CD4-positive, CD25-positive, alpha-beta regulatory T cell (primary cell): Measurements from ENCODE around the gene MORN1. TPM values are rescaled to one million over a fixed set of nuclear protein-coding genes. Genes with fewer than 3 reads are reported as not detected.
"Not testable (repeated sequence)": the region's sequence is repeated elsewhere in the genome, so short reads cannot be mapped to it uniquely, and the experiment has no call there.

Experiments
- ATAC-seq, 2 donors: fragments of 150-1000 bp; cut with Tn5 transposase; one replicate each; pipeline ENCODE4 v1.10.0; 2021; ENCODE audit warnings: low read depth in 2 of 2, moderate number of reproducible peaks in 2 of 2, moderate library complexity in 1 of 2
- DNase-seq, 3 donors: peaks; one replicate each; pipeline versions ENCODE4 v3.0.0 to v3.0.0-alpha.2; 2012 to 2022; ENCODE audit warnings: mixed read lengths in 1 of 3
- H3K27ac ChIP-seq: one replicate; pipeline ENCODE4 v1.7.0; 2013; ENCODE audit warnings: mild to moderate bottlenecking, low read length; ENCODE audit not compliant: insufficient read depth, poor library complexity, severe bottlenecking
- H3K27me3 ChIP-seq: one replicate; pipeline ENCODE4 v1.7.0; 2013; ENCODE audit warnings: low read length; ENCODE audit not compliant: control insufficient read depth, insufficient read depth
- H3K36me3 ChIP-seq: one replicate; pipeline ENCODE4 v1.7.0; 2013; ENCODE audit warnings: mild to moderate bottlenecking, low read length, moderate library complexity; ENCODE audit not compliant: control insufficient read depth, insufficient read depth
- H3K4me1 ChIP-seq: 2 replicates; pipeline ENCODE4 v1.7.0; 2013; ENCODE audit warnings: mild to moderate bottlenecking, low read length; ENCODE audit not compliant: insufficient read depth, control insufficient read depth, poor library complexity, severe bottlenecking
- H3K4me3 ChIP-seq: one replicate; pipeline ENCODE4 v1.7.0; 2013; ENCODE audit warnings: low read depth, mild to moderate bottlenecking, low read length, moderate library complexity
- H3K9me3 ChIP-seq, 2 experiments: 1 replicate in 1 of 2; 2 replicates in 1 of 2; pipeline ENCODE4 v1.7.0; 2013; ENCODE audit warnings: low read length in 2 of 2, mild to moderate bottlenecking in 1 of 2, moderate library complexity in 1 of 2; ENCODE audit not compliant: control insufficient read depth in 2 of 2
- H3K27ac Mint-ChIP-seq, 3 donors: one replicate each; pipeline ENCODE4 v1.8.0; 2020 to 2022; ENCODE audit warnings: mild to moderate bottlenecking in 3 of 3, mixed read lengths in 3 of 3, moderate library complexity in 2 of 3
- H3K27me3 Mint-ChIP-seq: one replicate; pipeline ENCODE4 v1.8.0; 2022; ENCODE audit warnings: mild to moderate bottlenecking, mixed read lengths
- H3K36me3 Mint-ChIP-seq: one replicate; pipeline ENCODE4 v1.8.0; 2020; ENCODE audit warnings: mixed read lengths
- H3K4me1 Mint-ChIP-seq, 4 donors: one replicate each; pipeline ENCODE4 v1.8.0; 2020 to 2022; ENCODE audit warnings: mixed read lengths in 4 of 4, mild to moderate bottlenecking in 1 of 4
- H3K4me3 Mint-ChIP-seq, 4 donors: one replicate each; pipeline ENCODE4 v1.8.0; 2020 to 2022; ENCODE audit warnings: mild to moderate bottlenecking in 4 of 4, mixed read lengths in 4 of 4, moderate library complexity in 3 of 4
- H3K9me3 Mint-ChIP-seq, 7 donors: one replicate each; pipeline ENCODE4 v1.8.0; 2020 to 2022; ENCODE audit warnings: mixed read lengths in 7 of 7, mild to moderate bottlenecking in 3 of 7, moderate library complexity in 2 of 7
- polyA plus RNA-seq, 4 donors: library from polyadenylated mRNA; unstranded; fragments of 300-500 nt; fragmentation: Illumina TruSeq; gene quantifications; one replicate each; pipeline ENCODE4 v1.2.3, GENCODE V29; 2021
- total RNA-seq: library from RNA; stranded (reverse); gene quantifications from one replicate; pipeline ENCODE4 v1.2.3, GENCODE V29; 2022

The MORN1 gene
- total and polyA plus RNA-seq, 5 donors from 2014 or later = 1.3 to 7.3 (median 2.4) TPM

DNA sequence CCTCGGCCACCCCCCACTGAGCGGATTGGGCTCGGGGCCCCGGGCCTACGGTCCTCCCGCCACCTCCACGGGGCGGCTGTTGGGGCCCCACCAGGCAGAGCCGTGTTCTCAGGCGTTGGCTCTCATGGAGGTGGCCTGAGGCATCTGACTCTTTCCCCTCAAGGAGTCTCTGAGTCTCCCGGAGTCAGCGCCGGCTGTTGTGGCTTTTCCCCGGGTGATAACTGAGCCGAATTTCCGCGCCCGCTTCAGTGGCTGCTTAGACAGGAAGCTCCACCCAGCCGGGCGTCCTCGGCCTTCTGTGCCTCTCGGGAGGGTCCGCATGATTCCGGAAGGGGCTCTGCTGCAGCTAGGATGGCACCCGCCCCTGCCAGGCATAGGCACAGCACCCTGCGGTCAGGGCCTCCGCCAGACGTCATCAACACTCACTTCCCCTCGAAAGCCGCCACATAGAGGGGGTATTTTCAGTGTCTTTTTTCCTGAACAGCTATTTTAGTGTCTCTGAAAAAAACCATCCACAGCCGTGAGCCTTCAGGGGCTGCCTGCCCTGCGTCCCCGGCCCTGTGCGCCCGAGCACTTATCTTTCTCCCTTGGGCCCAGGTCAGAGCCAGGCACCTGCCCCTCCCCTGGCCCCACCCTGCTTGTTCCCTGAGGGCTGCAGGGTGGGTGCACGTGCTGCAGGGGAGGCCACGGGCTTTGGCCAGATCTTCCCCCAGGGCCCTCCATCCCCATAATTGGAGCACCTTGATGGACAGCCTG lies 90.3 kb downstream of the MORN1 start:
- peaks cover 0 to 63% (median 30%) of the 10 kb centered on the region in 4 donors for H3K4me1 Mint-ChIP-seq
- H3K27me3 Mint-ChIP-seq = no peaks in the 10 kb centered on the region

DNA sequence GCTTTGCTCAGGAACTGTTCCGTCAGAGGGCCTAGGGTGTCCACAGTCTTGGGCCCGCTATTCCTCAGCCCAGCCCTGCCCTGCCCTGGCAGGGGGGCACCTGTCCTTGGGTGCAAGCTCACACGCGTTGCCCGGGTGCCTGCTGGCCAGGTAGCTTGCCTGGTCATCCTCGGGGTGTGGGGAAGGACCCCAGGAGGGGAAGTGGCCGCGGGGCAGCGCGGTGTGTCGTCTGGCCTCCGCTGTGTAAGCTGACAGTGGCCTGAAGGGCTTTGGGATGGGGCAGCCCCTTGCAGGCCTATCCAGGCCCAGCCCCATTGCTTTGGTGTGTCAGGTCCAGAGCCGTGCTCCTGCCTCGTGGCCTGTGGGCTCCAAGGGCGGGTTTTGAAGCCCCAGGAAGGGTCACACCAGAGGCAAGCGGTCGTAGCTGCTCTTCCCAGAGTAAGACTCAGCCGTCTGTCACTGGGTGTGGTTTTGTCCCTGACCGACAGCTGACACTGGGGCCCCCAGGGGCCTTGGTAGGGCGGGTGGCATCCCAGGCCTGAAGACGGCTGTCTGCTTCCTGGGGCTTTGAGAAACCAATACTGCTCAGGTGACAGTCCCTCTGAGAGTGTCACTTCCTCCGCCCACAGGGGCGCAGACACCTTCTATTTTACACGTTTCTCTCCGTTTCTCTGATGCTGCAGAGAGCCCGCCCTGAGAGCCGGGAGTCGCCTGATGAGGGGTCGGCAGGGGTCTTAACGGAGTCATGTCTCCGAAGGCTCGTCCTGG lies 91.2 kb downstream of the MORN1 start:
- H3K36me3 Mint-ChIP-seq = peaks cover 7% of the 10 kb centered on the region
- H3K4me3 Mint-ChIP-seq = peak overlapping the region; percentile 87 to 92 (median 90)

More for the DNA sequence above, 90.3 kb downstream of the MORN1 start:
- peaks cover 25% of the 10 kb centered on the region for H3K36me3 ChIP-seq
- H3K36me3 Mint-ChIP-seq = peaks cover 8% of the 10 kb centered on the region
- DNase-seq (peak; percentile 91 to 98 (median 94)), ATAC-seq (peak; percentile 88 to 89)
- H3K27ac ChIP-seq = peak overlapping the region; percentile 99
- peak overlapping the region; percentile 94 to 99 (median 98) for H3K27ac Mint-ChIP-seq
- H3K4me3 Mint-ChIP-seq = peak overlapping the region; percentile 87 to 92 (median 90)
- peak overlapping the region; percentile 61 for H3K4me3 ChIP-seq
- H3K9me3 ChIP-seq = no peaks in the 10 kb centered on the region
- H3K9me3 Mint-ChIP-seq = peaks cover 0 to 2% (median 0%) of the 10 kb centered on the region in 7 donors
- H3K27me3 ChIP-seq = no peaks in the 10 kb centered on the region
- H3K4me1 ChIP-seq = peaks cover 56% of the 10 kb centered on the region

DNA sequence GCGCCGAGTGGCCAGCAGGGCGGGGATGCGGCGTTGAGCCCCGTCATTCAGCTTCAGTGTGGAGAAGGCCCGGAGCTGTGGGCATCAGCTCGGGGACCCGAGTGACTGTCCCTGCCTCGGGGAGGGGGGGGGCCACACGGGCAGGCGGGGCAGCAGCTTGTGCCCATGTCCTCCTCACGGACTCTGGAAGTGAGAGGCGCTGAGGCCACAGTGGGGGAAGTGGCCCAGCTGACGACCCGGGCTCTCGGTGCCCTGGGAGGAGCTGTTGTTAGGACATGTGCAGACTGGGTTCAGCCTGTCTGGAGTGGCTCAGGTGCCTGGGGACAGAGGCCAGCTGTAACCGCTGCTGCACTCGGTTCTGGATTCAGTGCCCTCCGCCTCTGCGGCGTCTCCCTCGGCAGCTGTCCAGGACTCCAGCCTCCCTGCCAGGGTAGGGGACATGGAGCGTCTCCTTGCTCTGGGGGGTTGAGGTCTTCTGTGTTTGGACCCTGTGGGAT lies 92.2 kb downstream of the MORN1 start:
- H3K27me3 ChIP-seq = no peaks in the 10 kb centered on the region
- H3K4me1 ChIP-seq = peaks cover 67% of the 10 kb centered on the region
- no peaks in the 10 kb centered on the region for H3K9me3 ChIP-seq
- peaks cover 0 to 2% (median 0%) of the 10 kb centered on the region in 7 donors for H3K9me3 Mint-ChIP-seq
- H3K27me3 Mint-ChIP-seq = no peaks in the 10 kb centered on the region
- H3K36me3 Mint-ChIP-seq = peaks cover 6% of the 10 kb centered on the region
- H3K36me3 ChIP-seq = peaks cover 10% of the 10 kb centered on the region
- H3K27ac ChIP-seq = peak overlapping the region; percentile 99
- peak overlapping the region in 3 of 4 donors; percentile 33 to 81 (median 69) for H3K4me3 Mint-ChIP-seq
- ATAC-seq = no peak
- H3K27ac Mint-ChIP-seq = peak overlapping the region; percentile 90 to 98 (median 94)
- H3K4me3 ChIP-seq = no peak overlapping the region
- peaks cover 0 to 79% (median 39%) of the 10 kb centered on the region in 4 donors for H3K4me1 Mint-ChIP-seq
- no peak for DNase-seq

More for the DNA sequence above, 91.2 kb downstream of the MORN1 start:
- H3K27me3 ChIP-seq = no peaks in the 10 kb centered on the region
- Mint-ChIP-seq H3K27me3 (no peaks in the 10 kb centered on the region), H3K4me1 (peaks cover 0 to 71% (median 36%) of the 10 kb centered on the region in 4 donors), H3K27ac (peak overlapping the region; percentile 94 to 99 (median 98)), H3K9me3 (peaks cover 0 to 2% (median 0%) of the 10 kb centered on the region in 7 donors)
- peak overlapping the region; percentile 61 for H3K4me3 ChIP-seq
- H3K27ac ChIP-seq = peak overlapping the region; percentile 99
- DNase-seq (peak; percentile 66 to 92 (median 83)), ATAC-seq (peak; percentile 74)
- H3K9me3 ChIP-seq = no peaks in the 10 kb centered on the region
- peaks cover 20% of the 10 kb centered on the region for H3K36me3 ChIP-seq
- H3K4me1 ChIP-seq = peaks cover 57% of the 10 kb centered on the region

DNA sequence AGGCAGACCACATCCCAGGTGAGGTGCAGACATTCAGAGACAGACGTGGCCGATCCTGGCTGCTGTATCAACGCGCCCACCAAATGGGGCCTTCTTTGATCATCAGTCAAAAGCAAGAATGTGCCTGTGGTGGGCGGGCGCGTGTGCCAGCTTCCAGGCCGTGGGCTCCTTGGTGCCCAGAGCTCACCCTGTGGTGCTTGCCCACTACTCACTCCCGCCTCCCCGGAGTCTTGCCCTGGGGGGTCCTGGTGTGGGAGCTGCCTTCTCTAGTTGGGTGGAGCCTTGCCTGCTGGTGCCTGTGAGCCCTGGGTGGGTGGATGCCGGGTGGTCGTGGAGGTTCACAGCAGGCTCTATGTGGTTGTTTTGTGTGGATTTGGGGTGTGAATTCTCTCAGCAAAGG lies 92.7 kb downstream of the MORN1 start:
- Histone ChIP-seq H3K27ac (peak overlapping the region; percentile 99), H3K4me1 (peaks cover 72% of the 10 kb centered on the region), H3K36me3 (peaks cover 6% of the 10 kb centered on the region), H3K27me3 (no peaks in the 10 kb centered on the region), H3K9me3 (no peaks in the 10 kb centered on the region), H3K4me3 (no peak overlapping the region)
- DNase-seq = no peak
- H3K9me3 Mint-ChIP-seq = peaks cover 0 to under 1% (median 0%) of the 10 kb centered on the region in 7 donors
- peaks cover 6% of the 10 kb centered on the region for H3K36me3 Mint-ChIP-seq
- H3K27me3 Mint-ChIP-seq = no peaks in the 10 kb centered on the region
- ATAC-seq = no peak
- peak overlapping the region; percentile 26 to 98 (median 90) for H3K27ac Mint-ChIP-seq
- peaks cover 0 to 84% (median 42%) of the 10 kb centered on the region in 4 donors for H3K4me1 Mint-ChIP-seq
- peak overlapping the region in 2 of 4 donors; percentile 69 to 81 for H3K4me3 Mint-ChIP-seq

DNA sequence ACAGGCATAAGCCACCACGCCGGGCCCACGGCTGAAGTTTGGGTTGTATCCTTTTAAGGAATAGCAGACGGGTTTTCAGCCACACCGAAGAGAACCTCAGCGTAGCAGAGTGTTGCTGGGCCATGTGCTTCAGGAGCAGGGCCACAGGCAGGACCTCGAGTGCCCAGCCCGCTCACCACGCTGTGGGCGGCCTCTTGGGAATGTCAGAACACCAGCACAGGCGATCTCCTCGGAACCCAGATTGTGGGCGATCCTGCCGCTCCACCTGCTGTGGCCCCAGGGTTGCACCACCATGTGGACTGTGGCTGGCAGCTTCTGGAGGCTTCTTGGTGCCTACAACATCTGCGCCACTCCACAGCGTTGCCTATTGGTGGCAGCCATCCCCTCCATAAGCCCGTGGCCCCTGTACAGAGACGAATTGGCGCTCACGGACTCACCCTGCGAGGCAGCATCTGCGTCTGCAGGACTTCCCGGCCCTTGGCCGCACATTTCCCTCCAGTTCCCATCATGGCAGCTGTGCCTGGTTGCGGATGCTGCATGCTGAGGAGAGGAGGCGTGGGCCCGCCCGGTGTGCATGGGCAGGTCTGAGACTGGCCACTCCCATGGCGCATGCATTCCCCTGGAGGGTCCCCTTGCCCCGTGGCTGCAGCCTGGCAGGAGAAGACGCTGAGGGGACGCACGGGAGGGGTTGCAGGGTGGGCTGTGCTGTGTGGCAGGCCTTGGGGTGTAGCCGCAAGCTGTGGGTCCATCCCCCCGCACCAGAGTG lies 93.9 kb downstream of the MORN1 start:
- no peak for ATAC-seq
- no peaks in the 10 kb centered on the region for H3K9me3 ChIP-seq
- DNase-seq = no peak
- H3K4me1 ChIP-seq = peaks cover 84% of the 10 kb centered on the region
- H3K9me3 Mint-ChIP-seq = peaks cover 0 to 2% (median 0%) of the 10 kb centered on the region in 7 donors
- H3K27me3 Mint-ChIP-seq = no peaks in the 10 kb centered on the region
- peaks cover 6% of the 10 kb centered on the region for H3K36me3 Mint-ChIP-seq
- H3K4me3 Mint-ChIP-seq = peak overlapping the region in 2 of 4 donors; percentile 27 to 50
- peak overlapping the region in 1 of 3 donors; percentile 42 for H3K27ac Mint-ChIP-seq
- H3K27me3 ChIP-seq = no peaks in the 10 kb centered on the region
- H3K36me3 ChIP-seq = no peaks in the 10 kb centered on the region
- H3K4me3 ChIP-seq = no peak overlapping the region
- peaks cover 0 to 90% (median 47%) of the 10 kb centered on the region in 4 donors for H3K4me1 Mint-ChIP-seq
- H3K27ac ChIP-seq = no peak overlapping the region

DNA sequence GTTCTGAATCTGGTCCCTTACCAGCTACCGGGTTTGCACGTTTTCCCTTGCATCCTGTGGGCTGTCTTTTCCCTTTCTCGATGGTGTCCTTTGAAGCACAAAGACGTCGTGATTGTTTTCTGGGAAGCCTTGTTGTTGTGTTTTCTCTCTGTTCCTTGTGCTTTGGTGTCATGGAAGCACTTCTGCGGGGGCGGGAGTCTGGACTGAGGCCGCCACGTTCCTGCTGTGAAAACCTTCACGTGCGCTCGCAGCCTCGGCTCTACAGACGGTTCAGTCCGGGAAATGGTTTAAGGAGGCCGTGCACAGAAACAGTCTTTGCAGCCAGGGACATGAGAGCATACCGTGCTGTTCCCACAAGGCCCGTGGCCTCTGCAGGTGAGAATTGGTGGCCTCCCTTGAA lies 94.7 kb downstream of the MORN1 start:
- Mint-ChIP-seq H3K27ac (peak overlapping the region; percentile 42 to 86 (median 79)), H3K4me1 (peaks cover 0 to 94% (median 49%) of the 10 kb centered on the region in 4 donors), H3K4me3 (peak overlapping the region in 2 of 4 donors; percentile 43 to 56), H3K36me3 (peaks cover 6% of the 10 kb centered on the region), H3K27me3 (no peaks in the 10 kb centered on the region), H3K9me3 (peaks cover 0 to 2% (median 0%) of the 10 kb centered on the region in 7 donors)
- no peaks in the 10 kb centered on the region for H3K36me3 ChIP-seq
- DNase-seq (no peak), ATAC-seq (no peak)
- H3K9me3 ChIP-seq = no peaks in the 10 kb centered on the region
- no peak overlapping the region for H3K27ac ChIP-seq
- no peak overlapping the region for H3K4me3 ChIP-seq
- H3K4me1 ChIP-seq = peaks cover 85% of the 10 kb centered on the region
- no peaks in the 10 kb centered on the region for H3K27me3 ChIP-seq

DNA sequence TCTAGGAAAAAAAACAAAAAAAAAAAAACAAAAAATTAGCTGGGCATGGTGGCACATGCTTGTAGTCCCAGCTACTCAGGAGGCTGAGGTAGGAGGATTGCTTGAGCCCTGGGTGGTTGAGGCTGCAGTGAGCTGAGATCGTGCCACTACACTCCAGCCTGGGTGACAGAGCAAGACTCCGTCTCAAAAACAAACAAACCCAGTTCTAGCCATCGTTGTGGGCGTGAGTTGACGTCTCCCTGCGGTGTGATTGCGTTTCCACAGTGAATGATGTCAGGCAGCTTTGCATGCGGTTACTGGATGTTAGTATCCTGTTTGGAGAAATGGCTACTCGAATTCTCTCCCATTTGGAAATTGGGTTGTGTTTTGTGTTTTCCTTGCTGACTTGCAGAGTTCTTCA lies 95.1 kb downstream of the MORN1 start:
- peak overlapping the region in 2 of 3 donors; percentile 79 to 86 for H3K27ac Mint-ChIP-seq
- not testable (repeated sequence) for H3K27me3 Mint-ChIP-seq, H3K4me3 ChIP-seq, H3K36me3 Mint-ChIP-seq, H3K9me3 Mint-ChIP-seq, H3K27me3 ChIP-seq, ATAC-seq, H3K36me3 ChIP-seq, H3K9me3 ChIP-seq, H3K27ac ChIP-seq, DNase-seq
- H3K4me1 Mint-ChIP-seq = peaks cover 0 to 94% (median 48%) of the 10 kb centered on the region in 4 donors
- peaks cover 85% of the 10 kb centered on the region for H3K4me1 ChIP-seq
- H3K4me3 Mint-ChIP-seq = peak overlapping the region in 1 of 4 donors; percentile 43
